ENCODE measurements around the gene CPNE7. TPM values are rescaled to one million over a fixed set of nuclear protein-coding genes. Genes with fewer than 3 reads are reported as not detected.

The CPNE7 gene
- total RNA-seq, 2 donors from 2014 or later: 0.18 to 8.9 TPM

DNA sequence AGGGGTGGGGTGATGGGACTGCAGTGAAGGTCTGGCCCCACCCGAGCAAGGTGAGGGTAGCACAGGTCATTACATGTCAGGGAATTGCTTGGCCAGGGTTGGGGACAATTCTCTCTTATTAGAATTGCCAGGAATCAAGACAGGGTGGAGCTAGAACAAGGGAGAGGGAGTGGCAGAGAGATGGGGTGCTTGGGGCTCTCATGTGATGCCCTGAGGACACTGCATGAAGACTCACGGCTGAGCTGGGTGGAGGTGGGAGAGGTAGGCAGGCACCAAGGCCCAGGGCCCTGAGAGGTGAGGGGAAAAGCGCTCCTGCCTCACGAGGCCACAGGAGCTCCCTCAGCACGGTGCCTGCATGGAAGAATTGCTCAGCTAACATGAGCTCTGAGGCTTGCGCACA lies 41.5 kb downstream of the CPNE7 start:
- no peak for DNase-seq (ENCODE audit: low spot score)
- Histone ChIP-seq H3K27me3 (replicated peaks; ENCODE audit: insufficient read depth) (no peaks in the 10 kb centered on the region), H3K4me3 (no peak overlapping the region), H3K27ac (no peak overlapping the region), H3K9me3 (no peaks in the 10 kb centered on the region), H3K4me1 (replicated peaks) (no peaks in the 10 kb centered on the region), H3K36me3 (no peaks in the 10 kb centered on the region)
- no peak for TF ChIP-seq POLR2A (IDR thresholded peaks at IDR 0.05)
- no peak for TF ChIP-seq CTCF (IDR thresholded peaks at IDR 0.05)
- no peak for TF ChIP-seq POLR2AphosphoS5 (IDR thresholded peaks at IDR 0.05)
- WGBS: 50% methylated on average over 6 of the region's 6 CpGs
- intact Hi-C loops (cut with DNase I): no loop called here

- intact Hi-C loops (cut with DNase I): no loop called here
- 49% methylated on average over 15 of the region's 16 CpGs for WGBS
- Histone ChIP-seq H3K9me3 (no peaks in the 10 kb centered on the region), H3K4me1 (replicated peaks) (no peaks in the 10 kb centered on the region), H3K36me3 (no peaks in the 10 kb centered on the region), H3K27ac (no peak overlapping the region), H3K27me3 (replicated peaks; ENCODE audit: insufficient read depth) (no peaks in the 10 kb centered on the region), H3K4me3 (no peak overlapping the region)
- TF ChIP-seq POLR2A (IDR thresholded peaks at IDR 0.05) (no peak), CTCF (IDR thresholded peaks at IDR 0.05) (no peak), POLR2AphosphoS5 (IDR thresholded peaks at IDR 0.05) (no peak)
- DNase-seq (ENCODE audit: low spot score): no peak
These were observed 42.8 kb downstream of the CPNE7 start for GRCh38 chr16:89618109-89618998.

- H3K27me3 ChIP-seq (replicated peaks; ENCODE audit: insufficient read depth): no peaks in the 10 kb centered on the region
- H3K9me3 ChIP-seq: no peaks in the 10 kb centered on the region
- no peak overlapping the region for H3K4me3 ChIP-seq
- DNase-seq (ENCODE audit: low spot score): no peak
- no peaks in the 10 kb centered on the region for H3K36me3 ChIP-seq
- no peak for TF ChIP-seq CTCF (IDR thresholded peaks at IDR 0.05)
- no peak for TF ChIP-seq POLR2A (IDR thresholded peaks at IDR 0.05)
- TF ChIP-seq POLR2AphosphoS5 (IDR thresholded peaks at IDR 0.05): no peak
- WGBS: 49% methylated on average over 12 of the region's 12 CpGs
- intact Hi-C loops (cut with DNase I): no loop called here
- H3K4me1 ChIP-seq (replicated peaks): no peaks in the 10 kb centered on the region
- no peak overlapping the region for H3K27ac ChIP-seq
These were observed 44.3 kb downstream of the CPNE7 start for GRCh38 chr16:89619840-89620239.

DNA sequence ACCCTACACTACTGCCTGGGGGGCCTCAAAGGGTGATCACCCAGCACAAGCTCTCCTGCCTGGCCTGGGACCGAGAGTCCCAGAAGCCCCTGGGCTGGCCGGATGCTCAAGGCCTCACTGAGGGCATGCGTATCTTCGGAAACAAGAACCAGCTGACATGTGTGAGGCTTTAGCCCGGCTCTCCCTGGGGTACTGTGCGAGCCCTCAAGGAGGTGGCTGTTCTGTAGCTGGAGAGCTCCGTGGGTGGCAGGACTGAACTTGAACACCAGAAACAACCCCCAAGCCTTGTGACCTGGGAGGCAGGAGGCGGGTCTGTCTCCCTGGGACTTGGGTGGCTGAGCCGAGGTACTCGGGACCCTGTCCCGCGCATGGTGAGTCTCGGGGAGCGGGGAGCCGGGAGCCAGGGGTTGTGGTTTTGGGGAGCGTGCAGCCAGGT lies 44.9 kb downstream of the CPNE7 start:
- Histone ChIP-seq H3K4me3 (no peak overlapping the region), H3K27ac (no peak overlapping the region), H3K27me3 (replicated peaks; ENCODE audit: insufficient read depth) (no peaks in the 10 kb centered on the region), H3K9me3 (no peaks in the 10 kb centered on the region), H3K36me3 (no peaks in the 10 kb centered on the region), H3K4me1 (replicated peaks) (no peaks in the 10 kb centered on the region)
- intact Hi-C loops (cut with DNase I): no loop called here
- 71% methylated on average over 16 of the region's 16 CpGs for WGBS
- DNase-seq (ENCODE audit: low spot score): no peak
- TF ChIP-seq CTCF (IDR thresholded peaks at IDR 0.05) (no peak), POLR2AphosphoS5 (IDR thresholded peaks at IDR 0.05) (no peak), POLR2A (IDR thresholded peaks at IDR 0.05) (no peak)
